ENCODE data around the gene PRR7.

Gene PRR7

GRCh38 chr5:177501874-177502678 lies 55.5 kb downstream of the PRR7 start:
- Histone ChIP-seq H3K36me3 (ENCODE audit: insufficient read depth, low read length) (0 out of 2 replicates have a peak, but pooled peaks cover 4% of the 10 kb centered on the region), H3K4me1 (ENCODE audit: insufficient read depth, low read length) (peaks cover 7% of the 10 kb centered on the region), H3K9me3 (ENCODE audit: insufficient read depth, low read depth, low read length) (no peaks in the 10 kb centered on the region), H3K27ac (ENCODE audit: low read depth, low read length) (no peak overlapping the region), H3K4me3 (ENCODE audit: low read length) (no peak overlapping the region), H3K9ac (ENCODE audit: low read depth, low read length) (no peak overlapping the region), H3K27me3 (ENCODE audit: insufficient read depth, low read length) (peaks cover 20% of the 10 kb centered on the region)
- WGBS: 66% methylated on average over 9 of the region's 9 CpGs

DNA sequence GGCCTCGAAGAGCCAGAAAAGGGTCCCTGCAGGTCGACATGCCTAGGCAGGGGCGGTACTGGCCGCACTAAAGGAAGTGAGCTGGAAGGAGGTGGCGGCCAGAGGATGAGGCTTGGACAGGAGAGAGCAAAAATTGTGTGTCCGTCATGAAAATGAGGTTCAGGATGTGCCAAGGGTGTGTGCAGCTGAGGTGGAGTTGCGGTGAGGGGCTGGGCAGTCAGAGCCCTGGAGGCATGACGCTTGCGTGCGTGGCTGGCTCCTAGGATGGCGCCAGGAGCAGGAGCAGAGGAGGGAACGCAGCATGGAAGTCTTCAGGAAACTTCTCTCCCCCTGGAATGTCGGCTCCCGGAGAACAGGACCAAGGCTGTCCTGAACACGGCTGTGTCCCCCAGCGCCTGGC lies 56.3 kb downstream of the PRR7 start:
- H3K36me3 ChIP-seq (ENCODE audit: insufficient read depth, low read length): peaks cover 7% of the 10 kb centered on the region; the same call in 1 of the 2 replicates
- H3K27me3 ChIP-seq (ENCODE audit: insufficient read depth, low read length): peaks cover 20% of the 10 kb centered on the region
- no peaks in the 10 kb centered on the region for H3K9me3 ChIP-seq (ENCODE audit: insufficient read depth, low read depth, low read length)
- 84% methylated on average over 16 of the region's 16 CpGs for WGBS
- no peak overlapping the region for H3K9ac ChIP-seq (ENCODE audit: low read depth, low read length)
- peaks cover 7% of the 10 kb centered on the region for H3K4me1 ChIP-seq (ENCODE audit: insufficient read depth, low read length)
- no peak overlapping the region for H3K27ac ChIP-seq (ENCODE audit: low read depth, low read length)
- no peak overlapping the region for H3K4me3 ChIP-seq (ENCODE audit: low read length)

GRCh38 chr5:177503351-177504085 lies 56.9 kb downstream of the PRR7 start:
- peaks cover 4% of the 10 kb centered on the region for H3K4me1 ChIP-seq (ENCODE audit: insufficient read depth, low read length)
- H3K36me3 ChIP-seq (ENCODE audit: insufficient read depth, low read length): peaks cover 7% of the 10 kb centered on the region; the same call in 1 of the 2 replicates
- H3K4me3 ChIP-seq (ENCODE audit: low read length): no peak overlapping the region
- H3K9ac ChIP-seq (ENCODE audit: low read depth, low read length): no peak overlapping the region
- no peak overlapping the region for H3K27ac ChIP-seq (ENCODE audit: low read depth, low read length)
- 90% methylated on average over 24 of the region's 24 CpGs for WGBS
- H3K27me3 ChIP-seq (ENCODE audit: insufficient read depth, low read length): peaks cover 14% of the 10 kb centered on the region
- H3K9me3 ChIP-seq (ENCODE audit: insufficient read depth, low read depth, low read length): no peaks in the 10 kb centered on the region

DNA sequence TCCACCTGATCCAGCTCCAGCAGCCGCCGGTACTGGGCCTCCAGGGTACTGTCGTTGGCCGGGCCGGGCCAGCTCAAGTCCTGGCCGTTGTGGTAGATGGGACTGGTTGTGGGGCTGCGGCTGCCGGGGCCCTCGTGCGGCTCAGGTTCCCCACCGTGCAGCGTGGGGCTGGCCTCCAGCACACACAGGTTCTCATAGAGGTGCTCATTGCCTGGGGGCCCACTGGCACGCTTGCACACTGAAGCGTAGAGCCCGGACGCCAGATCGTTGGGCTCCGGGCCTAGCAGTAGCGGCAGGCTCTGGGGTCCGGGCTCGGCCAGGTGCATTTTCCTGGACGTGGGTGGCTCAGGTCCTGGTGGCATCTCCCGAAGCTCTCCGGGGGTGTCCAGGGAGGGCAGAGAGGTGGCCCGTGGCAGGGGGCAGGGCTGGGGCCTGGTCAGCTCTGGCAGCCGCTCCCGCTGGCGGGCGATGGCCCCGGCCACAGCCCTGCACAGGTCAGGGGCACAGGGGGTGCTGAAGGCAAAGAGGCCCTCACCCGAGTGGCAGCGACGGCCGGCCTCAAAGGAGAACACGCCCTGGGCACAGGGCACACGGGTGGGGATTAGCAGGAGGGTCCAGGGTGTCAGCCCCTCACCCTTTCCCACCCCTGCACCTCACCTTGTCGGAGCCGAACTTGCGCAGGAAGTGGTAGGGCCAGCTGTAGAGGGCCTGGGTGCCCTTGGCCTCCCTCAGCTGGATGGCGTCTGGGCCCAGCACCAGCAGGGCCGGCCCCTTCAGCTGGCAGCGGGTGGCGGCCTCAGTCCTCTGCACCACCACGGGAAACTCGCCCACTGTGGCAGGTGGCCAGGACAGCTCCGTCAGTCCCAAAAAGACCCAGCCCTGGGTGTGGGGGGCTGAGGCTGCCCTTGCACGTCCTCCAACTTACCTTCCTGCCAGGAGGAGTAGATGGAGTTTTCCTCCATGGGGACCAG lies 57.8 kb downstream of the PRR7 start:
- no peak overlapping the region for H3K27ac ChIP-seq (ENCODE audit: low read depth, low read length)
- no peak overlapping the region for H3K9ac ChIP-seq (ENCODE audit: low read depth, low read length)
- no peak overlapping the region for H3K4me3 ChIP-seq (ENCODE audit: low read length)
- H3K27me3 ChIP-seq (ENCODE audit: insufficient read depth, low read length): peaks cover 5% of the 10 kb centered on the region; the same call in 1 of the 2 replicates
- 95% methylated on average over 47 of the region's 47 CpGs for whole genome bisulfite sequencing
- peaks cover 4% of the 10 kb centered on the region; the same call in 1 of the 2 replicates for H3K4me1 ChIP-seq (ENCODE audit: insufficient read depth, low read length)
- H3K9me3 ChIP-seq (ENCODE audit: insufficient read depth, low read depth, low read length): no peaks in the 10 kb centered on the region
- H3K36me3 ChIP-seq (ENCODE audit: insufficient read depth, low read length): peaks cover 7% of the 10 kb centered on the region; the same call in 1 of the 2 replicates

GRCh38 chr5:177505075-177505474 lies 58.5 kb downstream of the PRR7 start:
- no peak overlapping the region for H3K9ac ChIP-seq (ENCODE audit: low read depth, low read length)
- WGBS: 98% methylated on average over 4 of the region's 4 CpGs
- peaks cover 9% of the 10 kb centered on the region; the same call in 1 of the 2 replicates for H3K36me3 ChIP-seq (ENCODE audit: insufficient read depth, low read length)
- peaks cover 9% of the 10 kb centered on the region for H3K4me1 ChIP-seq (ENCODE audit: insufficient read depth, low read length)
- no peak overlapping the region for H3K27ac ChIP-seq (ENCODE audit: low read depth, low read length)
- H3K9me3 ChIP-seq (ENCODE audit: insufficient read depth, low read depth, low read length): no peaks in the 10 kb centered on the region
- H3K4me3 ChIP-seq (ENCODE audit: low read length): no peak overlapping the region
- no peaks in the 10 kb centered on the region for H3K27me3 ChIP-seq (ENCODE audit: insufficient read depth, low read length)
